Left renal pelvis (tissue), 4 donors: ENCODE measurements around the gene RNASEH2C. TPM values are rescaled to one million over a fixed set of nuclear protein-coding genes. Genes with fewer than 3 reads are reported as not detected.
"Not testable (repeated sequence)": the region's sequence is repeated elsewhere in the genome, so short reads cannot be mapped to it uniquely, and the experiment has no call there.

Source experiments
- DNase-seq, 4 donors: peaks; one replicate each; pipeline ENCODE4 v3.0.0-alpha.2; 2013; ENCODE audit warnings: low read depth in 4 of 4, low spot score in 3 of 4
- polyA plus RNA-seq, 4 donors: library from polyadenylated mRNA; unstranded; fragments of 120-200 nt; gene quantifications; one replicate each; pipeline ENCODE4 v1.2.1, GENCODE V29; 2013; ENCODE audit not compliant: insufficient read length in 4 of 4

Gene RNASEH2C
- polyA plus RNA-seq, 4 donors = 32.0 to 59.4 (median 36.5) TPM

GRCh38 chr11:65692367-65692766, 28.2 kb downstream of the RNASEH2C start:
- DNase-seq = no peak

- not testable (repeated sequence) for DNase-seq
Observed at GRCh38 chr11:65691847-65692246, 28.8 kb downstream of the RNASEH2C start.

GRCh38 chr11:65685981-65686380, 34.6 kb downstream of the RNASEH2C start:
- DNase-seq = no peak

GRCh38 chr11:65683480-65683879, 37.1 kb downstream of the RNASEH2C start:
- not testable (repeated sequence) for DNase-seq

GRCh38 chr11:65680192-65680743, 40.3 kb downstream of the RNASEH2C start:
- no peak for DNase-seq

- DNase-seq = no peak
Observed at GRCh38 chr11:65672982-65673381, 47.6 kb downstream of the RNASEH2C start.

- DNase-seq = no peak
Observed at GRCh38 chr11:65672180-65672860, 48.3 kb downstream of the RNASEH2C start.

Other genes with a start within 250 kb of the RNASEH2C start
- 100 to 1,000 TPM; 557 to 843 (median 666) TPM for gene MALAT1, start 221.8 kb downstream of the RNASEH2C start, polyA plus RNA-seq
- gene SCYL1, start 195.7 kb downstream of the RNASEH2C start, polyA plus RNA-seq = 10 to 100 TPM; 58.6 to 83.9 (median 59.5) TPM
- 100 to 1,000 TPM; 115 to 360 (median 154) TPM for gene LTBP3, start 162.4 kb downstream of the RNASEH2C start, polyA plus RNA-seq
- 10 to 100 TPM; 43.7 to 60.9 (median 56.4) TPM for gene ZNRD2, start 150.3 kb downstream of the RNASEH2C start, polyA plus RNA-seq
- gene FAM89B, start 148.3 kb downstream of the RNASEH2C start, polyA plus RNA-seq = 10 to 100 TPM; 19.7 to 41.1 (median 28.6) TPM
- gene EHBP1L1, start 144.7 kb downstream of the RNASEH2C start, polyA plus RNA-seq = 10 to 100 TPM in 3 of 4 donors, 1 to 10 TPM in 1; 10.0 to 29.2 (median 20.2) TPM
- gene KCNK7, start 125.0 kb downstream of the RNASEH2C start, polyA plus RNA-seq = under 1 TPM; 0.24 to 0.95 (median 0.46) TPM
- gene MAP3K11, start 106.6 kb downstream of the RNASEH2C start, polyA plus RNA-seq = 10 to 100 TPM; 24.9 to 47.5 (median 34.7) TPM
- 10 to 100 TPM; 20.3 to 37.9 (median 28.1) TPM for gene PCNX3, start 105.0 kb downstream of the RNASEH2C start, polyA plus RNA-seq
- gene SIPA1, start 82.7 kb downstream of the RNASEH2C start, polyA plus RNA-seq = 10 to 100 TPM; 20.5 to 46.5 (median 34.1) TPM
- 10 to 100 TPM; 50.0 to 62.9 (median 58.8) TPM for gene RELA, start 57.9 kb downstream of the RNASEH2C start, polyA plus RNA-seq
- gene KAT5, start 8.5 kb downstream of the RNASEH2C start, polyA plus RNA-seq = 10 to 100 TPM; 47.9 to 80.4 (median 65.7) TPM
- 1 to 10 TPM; 2.7 to 9.7 (median 6.0) TPM for gene AP5B1, start 60.2 kb upstream of the RNASEH2C start, polyA plus RNA-seq
- 10 to 100 TPM in 2 of 4 donors, 1 to 10 TPM in 1, under 1 TPM in 1; 0.23 to 15.9 (median 9.9) TPM for gene OVOL1, start 66.3 kb upstream of the RNASEH2C start, polyA plus RNA-seq
- 1 to 10 TPM; 2.0 to 4.1 (median 2.9) TPM for gene SNX32, start 113.2 kb upstream of the RNASEH2C start, polyA plus RNA-seq
- gene CFL1, start 137.4 kb upstream of the RNASEH2C start, polyA plus RNA-seq = 100 to 1,000 TPM; 672 to 810 (median 730) TPM
- 10 to 100 TPM; 40.5 to 64.2 (median 48.2) TPM for gene MUS81, start 139.6 kb upstream of the RNASEH2C start, polyA plus RNA-seq
- 100 to 1,000 TPM; 102 to 212 (median 121) TPM for gene EFEMP2, start 152.0 kb upstream of the RNASEH2C start, polyA plus RNA-seq
- gene CTSW, start 159.0 kb upstream of the RNASEH2C start, polyA plus RNA-seq = 1 to 10 TPM in 2 of 4 donors, under 1 TPM in 2; 0.92 to 1.4 (median 1.1) TPM
- 10 to 100 TPM; 65.4 to 95.5 (median 90.1) TPM for gene FIBP, start 167.7 kb upstream of the RNASEH2C start, polyA plus RNA-seq
- gene CCDC85B, start 169.9 kb upstream of the RNASEH2C start, polyA plus RNA-seq = 10 to 100 TPM in 2 of 4 donors, 1 to 10 TPM in 2; 4.8 to 15.0 (median 9.7) TPM
- under 1 TPM in 2 of 4 donors, not detected in 2; 0.23 to 0.30 TPM for gene FOSL1, start 179.6 kb upstream of the RNASEH2C start, polyA plus RNA-seq
- 10 to 100 TPM; 36.8 to 50.2 (median 38.8) TPM for gene C11orf68, start 198.3 kb upstream of the RNASEH2C start, polyA plus RNA-seq
- gene DRAP1, start 198.6 kb upstream of the RNASEH2C start, polyA plus RNA-seq = 100 to 1,000 TPM in 1 of 4 donors, 10 to 100 TPM in 3; 73.8 to 106 (median 81.9) TPM
- gene TSGA10IP, start 224.7 kb upstream of the RNASEH2C start, polyA plus RNA-seq = not detected
- 10 to 100 TPM; 41.9 to 57.8 (median 47.7) TPM for gene SART1, start 240.9 kb upstream of the RNASEH2C start, polyA plus RNA-seq